ENCODE measurements around the gene DOK5.

Gene DOK5

GRCh38 chr20:54590856-54591255, 115.5 kb downstream of the DOK5 start:
- TF ChIP-seq, protein P1, sequence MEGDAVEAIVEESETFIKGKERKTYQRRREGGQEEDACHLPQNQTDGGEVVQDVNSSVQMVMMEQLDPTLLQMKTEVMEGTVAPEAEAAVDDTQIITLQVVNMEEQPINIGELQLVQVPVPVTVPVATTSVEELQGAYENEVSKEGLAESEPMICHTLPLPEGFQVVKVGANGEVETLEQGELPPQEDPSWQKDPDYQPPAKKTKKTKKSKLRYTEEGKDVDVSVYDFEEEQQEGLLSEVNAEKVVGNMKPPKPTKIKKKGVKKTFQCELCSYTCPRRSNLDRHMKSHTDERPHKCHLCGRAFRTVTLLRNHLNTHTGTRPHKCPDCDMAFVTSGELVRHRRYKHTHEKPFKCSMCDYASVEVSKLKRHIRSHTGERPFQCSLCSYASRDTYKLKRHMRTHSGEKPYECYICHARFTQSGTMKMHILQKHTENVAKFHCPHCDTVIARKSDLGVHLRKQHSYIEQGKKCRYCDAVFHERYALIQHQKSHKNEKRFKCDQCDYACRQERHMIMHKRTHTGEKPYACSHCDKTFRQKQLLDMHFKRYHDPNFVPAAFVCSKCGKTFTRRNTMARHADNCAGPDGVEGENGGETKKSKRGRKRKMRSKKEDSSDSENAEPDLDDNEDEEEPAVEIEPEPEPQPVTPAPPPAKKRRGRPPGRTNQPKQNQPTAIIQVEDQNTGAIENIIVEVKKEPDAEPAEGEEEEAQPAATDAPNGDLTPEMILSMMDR (IDR thresholded peaks at IDR 0.05; ENCODE audit: insufficient read depth, missing control alignments): no peak
- DNase-seq (ENCODE audit: insufficient read length, low spot score) (no peak), FAIRE-seq (no peak)

DNA sequence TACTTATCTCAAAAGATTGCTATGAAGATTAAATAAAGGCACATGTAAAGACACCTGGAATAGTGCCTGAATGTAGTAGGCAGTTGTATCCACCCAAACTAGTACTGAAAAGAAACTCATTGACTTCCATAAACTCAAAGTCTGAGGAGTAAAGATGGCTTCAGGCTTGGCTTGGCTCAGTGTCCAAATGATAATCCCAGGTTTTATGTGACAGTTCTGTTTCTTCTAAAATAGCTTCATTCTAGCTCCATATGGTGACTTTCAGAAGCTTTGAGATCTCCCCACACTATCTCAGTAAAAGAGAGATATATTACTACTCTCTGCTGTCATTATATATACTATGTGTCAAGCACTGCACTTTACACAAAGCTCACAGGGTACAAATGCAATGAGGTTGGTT, 121.3 kb downstream of the DOK5 start:
- DNase-seq (ENCODE audit: insufficient read length, low spot score) (no peak), FAIRE-seq (no peak)
- TF ChIP-seq, protein P1 (IDR thresholded peaks at IDR 0.05; ENCODE audit: insufficient read depth, missing control alignments): no peak

DNA sequence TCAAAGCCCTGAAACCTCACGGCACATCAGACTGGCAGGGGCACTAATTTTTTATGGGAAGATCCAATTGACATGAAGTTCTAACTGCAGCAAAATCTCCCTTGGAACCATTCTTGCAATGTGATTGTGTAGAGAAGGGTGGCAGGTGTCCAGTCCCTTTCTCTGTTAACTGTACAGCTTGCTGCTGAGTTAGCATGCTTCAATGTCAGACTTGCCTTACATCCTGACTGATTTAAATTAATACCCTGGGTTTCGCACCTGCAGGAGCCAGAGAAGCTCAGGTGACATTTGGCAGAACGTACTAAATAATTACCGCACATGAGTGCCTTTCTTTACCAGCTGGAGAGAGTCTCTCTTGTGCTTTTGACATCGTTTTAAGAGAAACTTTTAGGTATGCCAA, 123.0 kb downstream of the DOK5 start:
- FAIRE-seq: no peak
- TF ChIP-seq, protein P1 (IDR thresholded peaks at IDR 0.05; ENCODE audit: insufficient read depth, missing control alignments): no peak
- no peak for DNase-seq (ENCODE audit: insufficient read length, low spot score)

- no peak for FAIRE-seq
- TF ChIP-seq, protein P1 (IDR thresholded peaks at IDR 0.05; ENCODE audit: insufficient read depth, missing control alignments): no peak
- DNase-seq (ENCODE audit: insufficient read length, low spot score): no peak
Observed at GRCh38 chr20:54600634-54601033, 125.2 kb downstream of the DOK5 start.

- DNase-seq (ENCODE audit: insufficient read length, low spot score) (no peak), FAIRE-seq (no peak)
- TF ChIP-seq, protein P1 (IDR thresholded peaks at IDR 0.05; ENCODE audit: insufficient read depth, missing control alignments): no peak
Observed at GRCh38 chr20:54601831-54602515, 126.6 kb downstream of the DOK5 start.

DNA sequence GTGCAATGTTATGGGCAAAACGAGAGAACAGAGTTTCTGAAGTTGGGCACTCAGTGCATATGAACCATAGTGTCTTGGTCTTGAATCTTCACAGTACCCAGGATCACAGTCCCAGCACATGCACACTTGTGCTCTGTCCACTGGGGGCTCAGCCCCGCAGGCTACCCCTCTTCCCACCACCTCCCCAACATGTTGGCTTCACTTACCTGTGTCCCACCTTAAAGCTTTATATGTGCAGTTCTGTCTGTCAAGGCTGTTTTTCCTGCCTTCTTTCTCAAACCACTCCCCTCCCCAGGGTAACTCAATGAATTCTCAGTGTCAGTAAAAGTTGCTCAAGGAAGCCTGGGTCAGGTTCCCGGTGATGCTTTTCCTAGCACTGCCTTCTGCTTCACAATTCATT, 129.9 kb downstream of the DOK5 start:
- TF ChIP-seq, protein P1 (IDR thresholded peaks at IDR 0.05; ENCODE audit: insufficient read depth, missing control alignments): no peak
- no peak for FAIRE-seq
- DNase-seq (ENCODE audit: insufficient read length, low spot score): no peak

GRCh38 chr20:54606380-54606779, 131.0 kb downstream of the DOK5 start:
- FAIRE-seq (no peak), DNase-seq (ENCODE audit: insufficient read length, low spot score) (no peak)
- TF ChIP-seq, protein P1 (IDR thresholded peaks at IDR 0.05; ENCODE audit: insufficient read depth, missing control alignments): no peak
